ENCODE measurements around the gene SH3TC2. TPM values are rescaled to one million over a fixed set of nuclear protein-coding genes. Genes with fewer than 3 reads are reported as not detected.

SH3TC2 gene
- total RNA-seq, 2 donors from 2014 or later, result 0.27 to 0.75 TPM

GRCh38 chr5:149039506-149039905 lies 23.4 kb downstream of the SH3TC2 start:
- DNase-seq, result no peak
- TF ChIP-seq CTCF (conservative IDR thresholded peaks at IDR 0.05), result no peak
- no peaks in the 10 kb centered on the region for H3K4me1 Mint-ChIP-seq
- H3K27me3 ChIP-seq (ENCODE audit: control insufficient read depth, insufficient read depth, low read length, poor library complexity, severe bottlenecking), result peaks cover 13% of the 10 kb centered on the region
- H3K4me3 ChIP-seq (ENCODE audit: low read length), result no peak overlapping the region
- no peak overlapping the region for H3K4me3 Mint-ChIP-seq
- no peak overlapping the region for H3K9ac ChIP-seq (ENCODE audit: extremely low read depth, low read length, poor library complexity, severe bottlenecking)
- H3K9me3 Mint-ChIP-seq, result no peaks in the 10 kb centered on the region
- H3K27ac Mint-ChIP-seq, result no peak overlapping the region
- H3K27ac ChIP-seq (ENCODE audit: low read depth, low read length), result no peak overlapping the region
- H3K4me1 ChIP-seq (ENCODE audit: control insufficient read depth, insufficient read depth, low read length), result no peaks in the 10 kb centered on the region
- no peaks in the 10 kb centered on the region for H3K36me3 ChIP-seq (ENCODE audit: control insufficient read depth, insufficient read depth, low read length)
- H3K27me3 Mint-ChIP-seq (ENCODE audit: insufficient read depth), result peaks cover 13% of the 10 kb centered on the region
- 96 to 100% methylated on average over 2 of the region's 2 CpGs for WGBS, 2 experiments (ENCODE audit: insufficient coverage in 1 of 2, insufficient read length in 1 of 2)
- no peaks in the 10 kb centered on the region for H3K9me3 ChIP-seq (ENCODE audit: control insufficient read depth, low read length)
- no peaks in the 10 kb centered on the region for H3K36me3 Mint-ChIP-seq (ENCODE audit: low read depth)

GRCh38 chr5:149038336-149039080 lies 24.4 kb downstream of the SH3TC2 start:
- Histone ChIP-seq H3K4me3 (ENCODE audit: low read length) (no peak overlapping the region), H3K9ac (ENCODE audit: extremely low read depth, low read length, poor library complexity, severe bottlenecking) (no peak overlapping the region), H3K4me1 (ENCODE audit: control insufficient read depth, insufficient read depth, low read length) (no peaks in the 10 kb centered on the region), H3K27ac (ENCODE audit: low read depth, low read length) (no peak overlapping the region), H3K27me3 (ENCODE audit: control insufficient read depth, insufficient read depth, low read length, poor library complexity, severe bottlenecking) (peaks cover 13% of the 10 kb centered on the region), H3K9me3 (ENCODE audit: control insufficient read depth, low read length) (no peaks in the 10 kb centered on the region), H3K36me3 (ENCODE audit: control insufficient read depth, insufficient read depth, low read length) (no peaks in the 10 kb centered on the region)
- Mint-ChIP-seq H3K9me3 (no peaks in the 10 kb centered on the region), H3K36me3 (ENCODE audit: low read depth) (no peaks in the 10 kb centered on the region), H3K27ac (no peak overlapping the region), H3K4me1 (no peaks in the 10 kb centered on the region), H3K27me3 (ENCODE audit: insufficient read depth) (peaks cover 13% of the 10 kb centered on the region), H3K4me3 (no peak overlapping the region)
- DNase-seq, result no peak
- TF ChIP-seq CTCF (conservative IDR thresholded peaks at IDR 0.05), result no peak
- WGBS, 2 experiments (ENCODE audit: insufficient coverage in 1 of 2, insufficient read length in 1 of 2), result 91% methylated on average over 4 to 6 of the region's 6 CpGs

GRCh38 chr5:149037817-149038216 lies 25.0 kb downstream of the SH3TC2 start:
- Histone ChIP-seq H3K4me1 (ENCODE audit: control insufficient read depth, insufficient read depth, low read length) (no peaks in the 10 kb centered on the region), H3K27ac (ENCODE audit: low read depth, low read length) (no peak overlapping the region), H3K36me3 (ENCODE audit: control insufficient read depth, insufficient read depth, low read length) (no peaks in the 10 kb centered on the region), H3K4me3 (ENCODE audit: low read length) (no peak overlapping the region), H3K27me3 (ENCODE audit: control insufficient read depth, insufficient read depth, low read length, poor library complexity, severe bottlenecking) (peaks cover 13% of the 10 kb centered on the region), H3K9me3 (ENCODE audit: control insufficient read depth, low read length) (no peaks in the 10 kb centered on the region), H3K9ac (ENCODE audit: extremely low read depth, low read length, poor library complexity, severe bottlenecking) (no peak overlapping the region)
- H3K27me3 Mint-ChIP-seq (ENCODE audit: insufficient read depth), result peaks cover 13% of the 10 kb centered on the region
- H3K36me3 Mint-ChIP-seq (ENCODE audit: low read depth), result no peaks in the 10 kb centered on the region
- no peak for DNase-seq
- no peaks in the 10 kb centered on the region for H3K9me3 Mint-ChIP-seq
- no peaks in the 10 kb centered on the region for H3K4me1 Mint-ChIP-seq
- no peak overlapping the region for H3K4me3 Mint-ChIP-seq
- no peak overlapping the region for H3K27ac Mint-ChIP-seq
- 90 to 93% methylated on average over 2 to 3 of the region's 3 CpGs for WGBS, 2 experiments (ENCODE audit: insufficient coverage in 1 of 2, insufficient read length in 1 of 2)
- no peak for TF ChIP-seq CTCF (conservative IDR thresholded peaks at IDR 0.05)

All from endodermal cell (in vitro differentiated cells).